Gastroesophageal sphincter (tissue), 4 donors: ENCODE data around the gene ETV2. TPM values are rescaled to one million over a fixed set of nuclear protein-coding genes. Genes with fewer than 3 reads are reported as not detected.

ENCODE experiments used
- ATAC-seq: fragments of 150-250 bp; one replicate; pipeline ENCODE4 v1.9.1; 2016; ENCODE audit warnings: mild to moderate bottlenecking, moderate library complexity
- H3K27ac ChIP-seq, 4 donors: fragments of 200-600 bp; sonication (generic) in 3 of 4; 1 replicate in 3 of 4; 2 replicates in 1 of 4; pipeline ENCODE4 v1.5.1; 2016 to 2019
- H3K27me3 ChIP-seq: fragments of 200-600 bp; sonication (generic); one replicate; pipeline ENCODE4 v1.5.1; 2019
- H3K36me3 ChIP-seq, 2 donors: fragments of 200-600 bp; sonication (generic); one replicate each; pipeline ENCODE4 v1.5.1; 2019; ENCODE audit warnings: control low read depth in 1 of 2
- H3K4me1 ChIP-seq, 3 donors: fragments of 200-600 bp; sonication (generic); 1 replicate in 2 of 3; 2 replicates in 1 of 3; pipeline ENCODE4 v1.5.1; 2016 to 2019; ENCODE audit warnings: control low read depth in 2 of 3
- H3K4me3 ChIP-seq, 2 donors: fragments of 200-600 bp; sonication (generic); one replicate each; pipeline ENCODE4 v1.5.1; 2019; ENCODE audit warnings: mild to moderate bottlenecking in 1 of 2, moderate library complexity in 1 of 2
- H3K9me3 ChIP-seq, 3 donors: fragments of 200-600 bp; sonication (generic); one replicate each; pipeline ENCODE4 v1.5.1; 2017 to 2019; ENCODE audit warnings: control low read depth in 2 of 3
- EP300 ChIP-seq: sonication (generic); formaldehyde crosslinking; IDR thresholded peaks from one replicate; pipeline ENCODE4 v1.6.1; 2017; ENCODE audit warnings: antibody characterized with exemption, mild to moderate bottlenecking
- POLR2A ChIP-seq, 2 donors: fragments of 450-650 bp; IDR thresholded peaks; one replicate each; pipeline ENCODE4 v1.6.1; 2017; ENCODE audit warnings: antibody characterized with exemption in 2 of 2, mild to moderate bottlenecking in 2 of 2, moderate library complexity in 1 of 2
- POLR2AphosphoS5 ChIP-seq: sonication (generic); formaldehyde crosslinking; IDR thresholded peaks from one replicate; pipeline ENCODE4 v1.6.1; 2017; ENCODE audit warnings: antibody characterized with exemption
- WGBS, 2 donors: methylation state at CpG; one replicate each; pipeline ENCODE4 v1.1.5; 2018; ENCODE audit warnings: low coverage in 1 of 2; 5-methylcytosine and 5-hydroxymethylcytosine counted together
- total RNA-seq, 4 donors: library from RNA; depleted of rRNA; stranded (reverse); fragments of >200 nt; gene quantifications; one replicate each; pipeline ENCODE4 v1.1.0, GENCODE V29; 2016
- TF ChIP-seq, protein P1 (sequence below), 4 experiments: fragments of 200-600 bp in 2 of 4; fragments of 450-650 bp in 2 of 4; sonication (generic) in 1 of 4; IDR thresholded peaks; one replicate each; pipeline ENCODE4 v1.5.1; 2017 to 2019; ENCODE audit warnings: antibody characterized with exemption in 4 of 4, mild to moderate bottlenecking in 2 of 4, moderate library complexity in 2 of 4

ETV2 gene
- total RNA-seq, 4 donors from 2014 or later, result not detected

DNA sequence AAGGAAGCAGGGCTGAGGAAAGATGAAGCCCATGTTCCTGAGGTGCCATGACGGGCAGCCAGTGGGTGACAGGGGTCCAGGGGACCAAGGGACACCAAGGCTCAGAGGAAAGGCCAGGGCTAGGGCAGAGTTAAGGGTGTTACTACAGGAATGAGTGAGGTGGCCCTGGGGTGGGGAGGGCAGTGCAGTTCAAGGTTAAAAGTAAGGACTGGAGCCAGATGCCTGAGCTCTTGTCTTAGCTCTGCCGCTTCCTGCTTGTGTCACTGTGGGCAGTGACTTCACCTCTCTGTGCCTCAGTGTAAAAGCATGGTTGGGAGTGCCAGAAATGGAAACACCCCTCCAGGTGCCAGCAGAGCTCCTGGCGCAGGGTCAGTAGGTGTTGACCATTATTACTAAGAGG is 4.9 kb upstream of the ETV2 start:
- no peak overlapping the region for H3K4me3 ChIP-seq
- no peaks in the 10 kb centered on the region for H3K9me3 ChIP-seq
- peaks cover 0 to 3% (median 0%) of the 10 kb centered on the region in 3 donors for H3K4me1 ChIP-seq
- no peaks in the 10 kb centered on the region for H3K27me3 ChIP-seq
- peaks cover 0 to 69% of the 10 kb centered on the region in 2 donors for H3K36me3 ChIP-seq
- 100% methylated on average over 1 of the region's 3 CpGs; no CpG with 5 or more reads in 1 of the 2 donors for WGBS, 2 donors
- TF ChIP-seq, protein P1, sequence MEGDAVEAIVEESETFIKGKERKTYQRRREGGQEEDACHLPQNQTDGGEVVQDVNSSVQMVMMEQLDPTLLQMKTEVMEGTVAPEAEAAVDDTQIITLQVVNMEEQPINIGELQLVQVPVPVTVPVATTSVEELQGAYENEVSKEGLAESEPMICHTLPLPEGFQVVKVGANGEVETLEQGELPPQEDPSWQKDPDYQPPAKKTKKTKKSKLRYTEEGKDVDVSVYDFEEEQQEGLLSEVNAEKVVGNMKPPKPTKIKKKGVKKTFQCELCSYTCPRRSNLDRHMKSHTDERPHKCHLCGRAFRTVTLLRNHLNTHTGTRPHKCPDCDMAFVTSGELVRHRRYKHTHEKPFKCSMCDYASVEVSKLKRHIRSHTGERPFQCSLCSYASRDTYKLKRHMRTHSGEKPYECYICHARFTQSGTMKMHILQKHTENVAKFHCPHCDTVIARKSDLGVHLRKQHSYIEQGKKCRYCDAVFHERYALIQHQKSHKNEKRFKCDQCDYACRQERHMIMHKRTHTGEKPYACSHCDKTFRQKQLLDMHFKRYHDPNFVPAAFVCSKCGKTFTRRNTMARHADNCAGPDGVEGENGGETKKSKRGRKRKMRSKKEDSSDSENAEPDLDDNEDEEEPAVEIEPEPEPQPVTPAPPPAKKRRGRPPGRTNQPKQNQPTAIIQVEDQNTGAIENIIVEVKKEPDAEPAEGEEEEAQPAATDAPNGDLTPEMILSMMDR (IDR thresholded peaks at IDR 0.05), result no peak
- no peak for TF ChIP-seq POLR2AphosphoS5
- TF ChIP-seq EP300, result no peak
- TF ChIP-seq POLR2A (IDR thresholded peaks at IDR 0.05), result no peak
- ATAC-seq, result no peak
- H3K27ac ChIP-seq, result no peak overlapping the region

DNA sequence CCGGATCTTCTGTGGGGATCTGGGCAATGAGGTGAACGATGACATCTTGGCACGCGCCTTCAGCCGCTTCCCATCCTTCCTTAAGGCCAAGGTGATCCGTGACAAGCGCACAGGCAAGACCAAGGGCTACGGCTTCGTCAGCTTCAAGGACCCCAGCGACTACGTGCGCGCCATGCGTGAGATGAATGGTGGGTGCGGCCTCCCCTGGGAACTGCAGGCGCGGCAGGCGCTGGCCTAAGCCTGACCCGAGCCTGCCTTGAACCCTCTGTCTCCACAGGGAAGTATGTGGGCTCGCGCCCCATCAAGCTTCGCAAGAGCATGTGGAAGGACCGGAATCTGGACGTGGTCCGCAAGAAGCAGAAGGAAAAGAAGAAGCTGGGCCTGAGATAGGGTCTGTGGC is 4.4 kb upstream of the ETV2 start:
- H3K4me3 ChIP-seq, result no peak overlapping the region
- H3K9me3 ChIP-seq, result no peaks in the 10 kb centered on the region
- H3K27ac ChIP-seq, result no peak overlapping the region
- peaks cover 0 to 9% (median 0%) of the 10 kb centered on the region in 3 donors for H3K4me1 ChIP-seq
- ATAC-seq, result no peak
- WGBS, 2 donors, result 93% methylated on average over 6 of the region's 25 CpGs; no CpG with 5 or more reads in 1 of the 2 donors
- peaks cover 0 to 64% of the 10 kb centered on the region in 2 donors for H3K36me3 ChIP-seq
- TF ChIP-seq EP300 (no peak), POLR2A (IDR thresholded peaks at IDR 0.05) (no peak), POLR2AphosphoS5 (no peak)
- TF ChIP-seq, protein P1 (IDR thresholded peaks at IDR 0.05), result no peak
- no peaks in the 10 kb centered on the region for H3K27me3 ChIP-seq

DNA sequence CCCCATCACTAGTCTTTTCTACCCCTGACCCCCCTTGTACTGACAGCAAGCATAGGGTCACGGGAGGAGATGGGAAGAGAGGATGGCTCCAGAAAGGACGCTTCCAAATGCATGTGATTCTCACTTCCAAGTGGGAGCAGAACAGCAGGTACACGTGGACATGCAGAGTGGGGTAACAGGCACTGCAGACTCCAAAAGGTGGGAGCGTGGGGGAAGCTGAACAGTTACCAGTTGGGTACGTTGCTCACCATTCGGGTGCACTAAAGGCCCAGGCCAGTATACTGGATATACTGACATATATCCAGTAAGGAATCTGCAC is 2.3 kb upstream of the ETV2 start:
- TF ChIP-seq, protein P1 (IDR thresholded peaks at IDR 0.05), result no peak
- no peak for TF ChIP-seq EP300
- no peak for TF ChIP-seq POLR2A (IDR thresholded peaks at IDR 0.05)
- TF ChIP-seq POLR2AphosphoS5, result no peak

DNA sequence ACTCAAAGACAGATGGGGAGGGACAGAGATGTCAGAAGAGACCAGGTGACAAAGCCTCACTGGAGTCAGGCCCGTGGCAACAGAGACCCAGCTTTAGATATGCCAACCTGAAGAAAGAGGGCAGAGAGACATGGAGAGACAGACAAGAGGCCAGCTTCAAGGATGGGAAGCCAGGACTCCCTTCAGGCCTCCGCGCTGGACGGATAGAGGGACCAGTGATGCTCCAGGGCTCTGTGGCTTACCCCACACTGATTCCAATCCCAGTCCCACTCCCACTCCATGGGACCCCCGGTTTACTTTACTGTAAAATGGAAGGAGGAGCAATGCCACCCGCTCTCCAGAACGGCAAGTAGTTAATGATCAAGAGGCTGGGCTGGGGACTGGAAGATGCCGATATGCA is 1.7 kb upstream of the ETV2 start:
- Histone ChIP-seq H3K27me3 (no peaks in the 10 kb centered on the region), H3K4me3 (no peak overlapping the region), H3K36me3 (peaks cover 0 to 37% of the 10 kb centered on the region in 2 donors), H3K4me1 (peaks cover 0 to 35% (median 0%) of the 10 kb centered on the region in 3 donors), H3K9me3 (no peaks in the 10 kb centered on the region), H3K27ac (no peak overlapping the region)
- TF ChIP-seq POLR2A (IDR thresholded peaks at IDR 0.05), result no peak
- TF ChIP-seq EP300, result no peak
- TF ChIP-seq, protein P1 (IDR thresholded peaks at IDR 0.05), result no peak
- 62 to 73% methylated on average over 3 to 5 of the region's 8 CpGs for WGBS, 2 donors
- ATAC-seq, result no peak

More for the DNA sequence above, 2.3 kb upstream of the ETV2 start:
- H3K4me1 ChIP-seq, result peaks cover 0 to 30% (median 0%) of the 10 kb centered on the region in 3 donors
- no peaks in the 10 kb centered on the region for H3K9me3 ChIP-seq
- H3K36me3 ChIP-seq, result peaks cover 0 to 42% of the 10 kb centered on the region in 2 donors
- ATAC-seq, result no peak
- no peak overlapping the region for H3K27ac ChIP-seq
- H3K27me3 ChIP-seq, result no peaks in the 10 kb centered on the region
- no peak overlapping the region for H3K4me3 ChIP-seq
- 24 to 59% methylated on average over 5 of the region's 6 CpGs for WGBS, 2 donors

DNA sequence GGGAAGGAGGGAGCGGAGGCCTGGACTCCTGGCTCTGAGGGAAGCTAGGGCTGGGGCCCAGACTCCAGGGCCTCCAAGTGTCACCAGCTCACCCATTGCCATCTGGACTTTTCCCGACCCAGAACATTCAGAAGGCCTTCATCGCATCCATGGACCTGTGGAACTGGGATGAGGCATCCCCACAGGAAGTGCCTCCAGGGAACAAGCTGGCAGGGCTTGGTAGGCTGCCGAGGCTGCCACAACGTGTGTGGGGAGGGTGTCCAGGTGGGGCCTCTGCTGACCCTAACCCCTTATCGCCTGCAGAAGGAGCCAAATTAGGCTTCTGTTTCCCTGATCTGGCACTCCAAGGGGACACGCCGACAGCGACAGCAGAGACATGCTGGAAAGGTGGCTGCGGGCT is 767 bp downstream of the ETV2 start:
- no peak overlapping the region for H3K4me3 ChIP-seq
- no peak for ATAC-seq
- no peaks in the 10 kb centered on the region for H3K9me3 ChIP-seq
- TF ChIP-seq POLR2A (IDR thresholded peaks at IDR 0.05), result no peak
- no peak for TF ChIP-seq POLR2AphosphoS5
- TF ChIP-seq EP300, result no peak
- TF ChIP-seq, protein P1 (IDR thresholded peaks at IDR 0.05), result no peak
- no peak overlapping the region for H3K27ac ChIP-seq
- WGBS, 2 donors, result no CpG with 5 or more reads among the region's 10 CpGs
- H3K4me1 ChIP-seq, result peaks cover 0 to 44% (median 6%) of the 10 kb centered on the region in 3 donors
- H3K27me3 ChIP-seq, result no peaks in the 10 kb centered on the region
- peaks cover 0 to 12% of the 10 kb centered on the region in 2 donors for H3K36me3 ChIP-seq
